Measurements from ENCODE around the gene DTX2. TPM values are rescaled to one million over a fixed set of nuclear protein-coding genes. Genes with fewer than 3 reads are reported as not detected.

DTX2 gene
- 4.0 and 6.4 TPM in 2 replicates for total RNA-seq

GRCh38 chr7:76461464-76462101 is at the start of gene DTX2:
Gene DTX2 (plus strand): TSS chr7:76461709. CDS start chr7:76480510, 18,801 bp downstream.

DNA sequence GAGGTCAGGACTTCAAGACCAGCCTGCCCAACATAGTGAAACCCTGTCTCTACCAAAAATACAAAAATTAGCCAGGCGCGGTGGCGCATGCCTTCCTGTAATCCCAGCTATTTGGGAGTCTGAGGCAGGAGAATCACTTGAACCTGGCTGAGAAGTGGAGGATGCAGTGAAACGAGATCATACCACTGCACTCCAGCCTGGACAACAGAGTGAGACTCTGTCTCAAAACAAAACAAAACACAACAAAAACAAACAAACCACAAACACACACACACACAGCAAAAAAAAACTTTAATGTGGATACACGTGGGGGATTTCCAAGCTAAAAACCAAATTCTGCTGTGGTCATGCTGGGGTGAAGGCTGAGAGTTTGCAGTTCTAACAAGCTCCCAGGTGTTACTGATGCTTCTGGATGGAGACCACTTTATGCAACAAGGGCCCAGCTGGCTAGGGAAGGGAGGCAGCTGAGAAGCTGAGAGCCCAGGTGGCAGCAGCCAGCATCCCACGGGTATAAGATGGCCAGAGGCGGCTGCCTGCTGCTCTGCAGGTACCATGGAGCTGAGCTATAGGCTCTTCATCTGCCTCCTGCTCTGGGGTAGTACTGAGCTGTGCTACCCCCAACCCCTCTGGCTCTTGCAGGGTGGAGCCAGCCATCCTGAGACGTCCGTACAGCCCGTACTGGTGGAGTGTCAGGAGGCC is 36.9 kb upstream of the DTX2 start, which contains the start of gene ZP3:
ZP3 (plus strand) TSS at position 538 of the 699 bp plus-strand sequence; CDS start at position 553, 15 bp downstream.

GRCh38 chr7:76509931-76510877 is 48.7 kb downstream of the DTX2 start, which contains the start of gene UPK3B:
Gene UPK3B (plus strand): TSS chr7:76510552. CDS start chr7:76510653, 101 bp downstream.

GRCh38 chr7:76543197-76543596 is 81.7 kb downstream of the DTX2 start, which contains the start of gene SPDYE16:
Gene SPDYE16 (minus strand): TSS chr7:76543297. CDS start chr7:76541459, 1,838 bp downstream.

Other genes starting within 250 kb of the DTX2 start
- gene HSPB1, start 159.0 kb upstream of the DTX2 start, total RNA-seq, result 71.7 and 122 TPM in 2 replicates
- gene YWHAG, start 102.7 kb upstream of the DTX2 start, total RNA-seq, result 68.3 and 164 TPM in 2 replicates
- under 0.01 and 0.44 TPM in 2 replicates for gene SSC4D, start 52.0 kb upstream of the DTX2 start, total RNA-seq
- 0.49 and 5.3 TPM in 2 replicates for gene ZP3, start 36.8 kb upstream of the DTX2 start, total RNA-seq
- gene UPK3B, start 48.8 kb downstream of the DTX2 start, total RNA-seq, result 0.13 TPM in 1 of 2 replicates, not detected in the other
- gene SPDYE16, start 81.6 kb downstream of the DTX2 start, total RNA-seq, result under 0.01 and 0.13 TPM in 2 replicates
- gene POMZP3, start 165.6 kb downstream of the DTX2 start, total RNA-seq, result 1.1 and 6.0 TPM in 2 replicates

Measured in bladder microvascular endothelial cell (primary cell).